DND-41 (cell line): ENCODE data around the gene BRAP.
"Not testable (repeated sequence)": the region's sequence is repeated elsewhere in the genome, so short reads cannot be mapped to it uniquely, and the experiment has no call there.

Experiments
- ATAC-seq: fragments of 200-7000 bp; cut with Tn5 transposase; 3 replicates; pipeline ENCODE4 v1.9.1; 2021; ENCODE audit warnings: low read depth; ENCODE audit not compliant: insufficient read depth
- DNase-seq: peaks from one replicate; pipeline ENCODE4 v3.0.0-alpha.2; 2020
- H2AFZ ChIP-seq: 2 replicates; pipeline ENCODE4 v1.6.0; 2012; ENCODE audit warnings: low read depth, low read length
- H3K27ac ChIP-seq: 2 replicates; pipeline ENCODE4 v1.5.1; 2012; ENCODE audit warnings: low read length, inconsistent platforms
- H3K27me3 ChIP-seq: fragments of 200-600 bp; sonication (generic); 2 replicates; pipeline ENCODE4 v1.6.0; 2012; ENCODE audit warnings: low read length, mild to moderate bottlenecking, inconsistent platforms; ENCODE audit not compliant: insufficient read depth, poor library complexity
- H3K36me3 ChIP-seq: 2 replicates; pipeline ENCODE4 v1.5.1; 2012; ENCODE audit warnings: low read length, inconsistent platforms; ENCODE audit not compliant: insufficient read depth
- H3K4me1 ChIP-seq: 2 replicates; pipeline ENCODE4 v1.5.1; 2012; ENCODE audit warnings: mild to moderate bottlenecking, low read length; ENCODE audit not compliant: insufficient read depth
- H3K4me2 ChIP-seq: 2 replicates; pipeline ENCODE4 v1.6.0; 2012; ENCODE audit warnings: mild to moderate bottlenecking, moderate library complexity, low read length, inconsistent platforms; ENCODE audit not compliant: insufficient read depth
- H3K4me3 ChIP-seq, 2 experiments: fragments of 200-600 bp in 1 of 2; shearing (Covaris generic) in 1 of 2; 2 replicates each; pipeline ENCODE4 v1.5.1; 2012 to 2016; ENCODE audit warnings: inconsistent platforms in 2 of 2, low read length in 2 of 2, mild to moderate bottlenecking in 2 of 2, low read depth in 1 of 2, moderate library complexity in 1 of 2
- H3K79me2 ChIP-seq: 2 replicates; pipeline ENCODE4 v1.6.0; 2012; ENCODE audit warnings: low read length, inconsistent platforms; ENCODE audit not compliant: insufficient read depth
- H3K9ac ChIP-seq: 2 replicates; pipeline ENCODE4 v1.6.0; 2012; ENCODE audit warnings: low read depth, mild to moderate bottlenecking, inconsistent platforms, low read length, moderate library complexity
- H3K9me3 ChIP-seq: 2 replicates; pipeline ENCODE4 v1.5.1; 2012; ENCODE audit warnings: low read length, moderate library complexity, mild to moderate bottlenecking, inconsistent platforms; ENCODE audit not compliant: insufficient read depth, severe bottlenecking
- H4K20me1 ChIP-seq: 2 replicates; pipeline ENCODE4 v1.6.0; 2012; ENCODE audit warnings: low read length; ENCODE audit not compliant: insufficient read depth
- CTCF ChIP-seq: IDR thresholded peaks from 2 replicates; pipeline ENCODE4 v1.5.1; 2012; ENCODE audit warnings: borderline replicate concordance, low read length, moderate library complexity, mild to moderate bottlenecking; ENCODE audit not compliant: poor library complexity, severe bottlenecking; ENCODE audit errors: extremely low read depth
- EZH2 ChIP-seq: IDR thresholded peaks from 3 replicates; pipeline ENCODE4 v1.6.1; 2012; ENCODE audit warnings: borderline replicate concordance, low read depth, mild to moderate bottlenecking, moderate library complexity, low read length, inconsistent platforms; ENCODE audit not compliant: severe bottlenecking

Gene BRAP

GRCh38 chr12:111602348-111602747 is 83.4 kb downstream of the BRAP start:
- no peaks in the 10 kb centered on the region for H3K27me3 ChIP-seq
- H3K9ac ChIP-seq: no peak overlapping the region

GRCh38 chr12:111600986-111601385 is 84.8 kb downstream of the BRAP start:
- H3K27me3 ChIP-seq, H3K4me2 ChIP-seq, H3K36me3 ChIP-seq, H3K27ac ChIP-seq, H3K9ac ChIP-seq, H3K9me3 ChIP-seq, H2AFZ ChIP-seq, DNase-seq, H3K4me3 ChIP-seq, ATAC-seq: not testable (repeated sequence)
- peaks cover 34% of the 10 kb centered on the region for H3K79me2 ChIP-seq
- H4K20me1 ChIP-seq: peaks cover 22% of the 10 kb centered on the region; the same call in 1 of the 2 replicates
- peaks cover 24% of the 10 kb centered on the region for H3K4me1 ChIP-seq

More at GRCh38 chr12:111602348-111602747, 83.4 kb downstream of the BRAP start:
- no peak for TF ChIP-seq CTCF
- TF ChIP-seq EZH2: no peak
- peaks cover 10% of the 10 kb centered on the region; the same call in 1 of the 2 replicates for H4K20me1 ChIP-seq
- H3K4me3 ChIP-seq: no peak overlapping the region
- peaks cover 20% of the 10 kb centered on the region for H3K79me2 ChIP-seq
- no peak for ATAC-seq
- peaks cover 2% of the 10 kb centered on the region; the same call in 1 of the 2 replicates for H3K36me3 ChIP-seq
- no peak for DNase-seq
- no peak overlapping the region for H3K27ac ChIP-seq
- no peak overlapping the region for H3K4me2 ChIP-seq
- peaks cover 10% of the 10 kb centered on the region; the same call in 1 of the 2 replicates for H3K4me1 ChIP-seq
- no peak overlapping the region for H2AFZ ChIP-seq
- H3K9me3 ChIP-seq: no peaks in the 10 kb centered on the region

- TF ChIP-seq CTCF: no peak
- TF ChIP-seq EZH2: no peak
- Histone ChIP-seq H3K4me3 (peak overlapping the region; percentile 23 to 98; a peak in 3 of 4 replicates), H3K9me3 (no peaks in the 10 kb centered on the region)
Observed at GRCh38 chr12:111600205-111600642, 85.5 kb downstream of the BRAP start.

GRCh38 chr12:111599453-111600204 is 86.1 kb downstream of the BRAP start:
- Histone ChIP-seq H4K20me1 (peaks cover 34% of the 10 kb centered on the region), H3K36me3 (peaks cover 2% of the 10 kb centered on the region; the same call in 1 of the 2 replicates), H3K9ac (peak overlapping the region; percentile 62), H3K4me3 (peak overlapping the region; percentile 23 to 98; a peak in 3 of 4 replicates), H3K27me3 (no peaks in the 10 kb centered on the region), H3K4me1 (peaks cover 36% of the 10 kb centered on the region), H2AFZ (peak overlapping the region; percentile 82), H3K9me3 (no peaks in the 10 kb centered on the region), H3K27ac (peak overlapping the region; percentile 98), H3K4me2 (peak overlapping the region; percentile 87), H3K79me2 (peaks cover 47% of the 10 kb centered on the region)
- ATAC-seq (peak; percentile 86), DNase-seq (peak; percentile 92)
- no peak for TF ChIP-seq CTCF
- TF ChIP-seq EZH2: no peak

More at GRCh38 chr12:111600205-111600642, 85.5 kb downstream of the BRAP start:
- Histone ChIP-seq H3K79me2 (peaks cover 41% of the 10 kb centered on the region), H3K36me3 (peaks cover 2% of the 10 kb centered on the region; the same call in 1 of the 2 replicates), H3K4me2 (peak overlapping the region; percentile 87), H4K20me1 (peaks cover 29% of the 10 kb centered on the region), H3K9ac (peak overlapping the region; percentile 62), H3K4me1 (peaks cover 30% of the 10 kb centered on the region), H3K27ac (peak overlapping the region; percentile 98), H2AFZ (peak overlapping the region; percentile 82), H3K27me3 (no peaks in the 10 kb centered on the region)
- DNase-seq: no peak
- ATAC-seq: no peak
